Measurements from ENCODE around the gene REEP6. TPM values are rescaled to one million over a fixed set of nuclear protein-coding genes. Genes with fewer than 3 reads are reported as not detected.
"Not testable (repeated sequence)": the region's sequence is repeated elsewhere in the genome, so short reads cannot be mapped to it uniquely, and the experiment has no call there.

The REEP6 gene
- total RNA-seq, 2 donors from 2014 or later = 3.5 to 4.1 TPM

GRCh38 chr19:1483979-1484428 is 7.0 kb upstream of the REEP6 start:
- ATAC-seq = no peak
- intact Hi-C loops (cut with DNase I, micrococcal nuclease) = no loop called here
- no peak for DNase-seq

- intact Hi-C loops (cut with DNase I, micrococcal nuclease) = no loop called here
- no peak for ATAC-seq
- DNase-seq = no peak
Measured at GRCh38 chr19:1486720-1487575, 4.0 kb upstream of the REEP6 start.

- intact Hi-C loops (cut with DNase I, micrococcal nuclease) = no loop called here
- DNase-seq (no peak), ATAC-seq (no peak)
Measured at GRCh38 chr19:1487576-1488281, 3.3 kb upstream of the REEP6 start.

GRCh38 chr19:1488282-1488601 is 2.7 kb upstream of the REEP6 start:
- DNase-seq = no peak
- intact Hi-C loops (cut with DNase I, micrococcal nuclease) = no loop called here
- ATAC-seq = no peak

- intact Hi-C loops (cut with DNase I, micrococcal nuclease) = no loop called here
- DNase-seq = peak in 1 of 2 donors; percentile 49
- no peak for ATAC-seq
Measured at GRCh38 chr19:1489463-1490310, 1.3 kb upstream of the REEP6 start.

- DNase-seq (peak; percentile 99), ATAC-seq (peak; percentile 84)
- intact Hi-C loops (cut with DNase I, micrococcal nuclease) = no loop called here
Measured at GRCh38 chr19:1490311-1491113, 469 bp upstream of the REEP6 start, which contains the start of gene PCSK4. TSS of gene PCSK4 (minus strand) at chr19:1490350. CDS start at chr19:1490346, 4 bp downstream.

GRCh38 chr19:1491849-1492170 is 829 bp downstream of the REEP6 start:
- DNase-seq = no peak

GRCh38 chr19:1492474-1493006 is 1.6 kb downstream of the REEP6 start:
- DNase-seq (no peak), ATAC-seq (no peak)
- intact Hi-C loops (cut with DNase I, micrococcal nuclease) = no loop called here

More at GRCh38 chr19:1491849-1492170, 829 bp downstream of the REEP6 start:
- intact Hi-C loops (cut with DNase I, micrococcal nuclease) = no loop called here
- ATAC-seq = no peak

- intact Hi-C loops (cut with DNase I, micrococcal nuclease) = no loop called here
- ATAC-seq (no peak), DNase-seq (no peak)
Measured at GRCh38 chr19:1494115-1494815, 3.3 kb downstream of the REEP6 start.

GRCh38 chr19:1495051-1495798 is 4.2 kb downstream of the REEP6 start:
- intact Hi-C loops (cut with DNase I, micrococcal nuclease) = no loop called here
- no peak for ATAC-seq
- no peak for DNase-seq

- intact Hi-C loops (cut with DNase I, micrococcal nuclease) = no loop called here
- DNase-seq (no peak), ATAC-seq (peak; percentile 17)
Measured at GRCh38 chr19:1495799-1496713, 5.1 kb downstream of the REEP6 start.

GRCh38 chr19:1496714-1497577 is 6.0 kb downstream of the REEP6 start:
- intact Hi-C loops (cut with DNase I, micrococcal nuclease) = no loop called here
- no peak for ATAC-seq
- DNase-seq = no peak

GRCh38 chr19:1497578-1498235 is 6.7 kb downstream of the REEP6 start:
- ATAC-seq = no peak
- intact Hi-C loops (cut with DNase I, micrococcal nuclease) = no loop called here
- no peak for DNase-seq

GRCh38 chr19:1499231-1499630 is 8.2 kb downstream of the REEP6 start:
- DNase-seq; ATAC-seq; intact Hi-C loops (cut with DNase I, micrococcal nuclease): not testable (repeated sequence)

- no peak for DNase-seq
- peak; percentile 25 for ATAC-seq
- intact Hi-C loops (cut with DNase I, micrococcal nuclease) = no loop called here
Measured at GRCh38 chr19:1501200-1501595, 10.2 kb downstream of the REEP6 start.
